Stimulated activated CD4-positive, alpha-beta T cell treated with anti-CD3 and anti-CD28 coated beads, Interleukin-1b, Interleukin-23, amount 100 ng/mL, for 48 hours (primary cell): ENCODE data around the gene CA7.

Source experiments
- DNase-seq: peaks from one replicate; pipeline ENCODE4 v3.0.0-alpha.2; 2020

Gene CA7

GRCh38 chr16:66899310-66899944 lies 55.2 kb downstream of the CA7 start:
- no peak for DNase-seq

GRCh38 chr16:66899945-66900710 lies 55.9 kb downstream of the CA7 start:
- no peak for DNase-seq

DNA sequence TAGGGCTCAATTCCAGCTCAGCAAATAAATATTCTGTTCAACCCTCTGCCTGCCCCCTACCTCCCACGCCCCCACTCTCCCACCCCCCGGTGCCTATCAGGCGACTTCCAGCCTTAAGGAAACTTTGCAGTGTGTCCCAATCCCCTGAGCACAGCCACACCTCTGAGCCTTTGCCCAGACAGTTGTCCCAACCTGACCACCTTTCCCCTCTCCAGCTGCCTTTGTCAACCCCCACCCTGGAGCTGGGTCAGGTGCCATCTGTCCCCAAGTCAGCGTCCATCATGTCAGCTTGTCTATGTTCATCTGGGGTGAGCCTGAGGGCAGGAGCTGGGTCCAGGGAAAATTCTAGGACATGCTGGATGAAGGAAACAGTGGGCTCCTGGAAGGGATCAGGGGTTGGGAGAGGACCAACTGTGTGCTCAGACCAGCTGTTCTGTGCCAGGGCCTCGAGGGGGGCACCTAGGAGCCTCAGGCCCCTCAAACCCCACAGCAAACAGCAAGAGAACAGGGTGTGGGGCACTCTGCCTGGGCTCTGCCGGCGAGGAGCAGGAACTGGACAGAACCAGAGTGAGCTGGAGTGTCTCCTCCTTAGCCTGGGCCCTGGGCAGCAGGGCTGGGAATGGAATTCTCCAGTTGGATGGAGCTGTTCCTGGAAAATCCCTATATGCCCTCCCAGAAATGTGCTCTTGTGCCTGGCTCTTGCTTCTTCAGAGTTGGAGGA lies 56.7 kb downstream of the CA7 start:
- DNase-seq: no peak

GRCh38 chr16:66901626-66902025 lies 57.4 kb downstream of the CA7 start:
- no peak for DNase-seq

DNA sequence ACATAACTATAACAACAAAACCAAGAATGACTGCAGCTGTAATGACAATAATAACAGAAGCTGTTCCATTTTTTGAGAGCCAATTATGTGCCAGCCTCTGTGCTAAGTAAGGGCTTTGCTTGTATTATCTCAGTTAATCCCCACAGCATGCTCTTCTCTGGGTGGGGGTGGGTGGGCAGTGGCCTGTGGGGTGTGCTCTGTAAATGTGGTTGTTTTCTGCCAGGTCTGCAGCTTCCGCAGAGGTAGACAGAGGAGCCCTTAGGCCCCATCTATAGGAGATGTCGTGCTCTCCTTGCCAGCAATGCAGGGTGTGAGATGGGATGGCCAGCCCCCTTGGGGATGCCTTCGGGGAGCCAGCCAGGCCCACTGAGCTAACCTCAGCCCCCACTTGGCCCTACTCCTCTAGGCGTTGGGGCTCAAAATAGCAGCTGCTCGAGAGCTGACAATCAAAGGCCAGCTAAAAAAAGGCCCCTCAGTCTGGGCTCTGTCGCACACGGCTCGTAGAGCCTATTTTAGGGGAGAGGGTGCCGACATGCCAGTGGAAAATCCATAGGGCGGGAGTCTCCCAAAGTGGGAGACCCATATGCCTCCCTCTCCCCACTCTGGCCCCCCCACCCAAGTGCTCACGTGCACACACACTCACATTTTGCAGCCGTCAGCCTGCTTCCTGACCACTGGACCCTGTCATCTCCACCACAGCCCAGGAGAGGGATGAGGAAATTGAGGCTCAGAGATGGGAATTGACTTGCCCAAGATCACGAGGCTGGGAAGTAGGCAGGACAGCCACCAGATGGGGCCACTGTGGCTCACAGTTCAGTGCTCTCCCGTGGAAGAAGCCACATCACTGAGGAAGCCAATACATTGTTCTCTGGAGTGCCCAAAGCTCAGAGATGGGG lies 58.7 kb downstream of the CA7 start:
- DNase-seq: no peak
